Measurements from ENCODE around the gene CNR1. TPM values are rescaled to one million over a fixed set of nuclear protein-coding genes. Genes with fewer than 3 reads are reported as not detected.

Gene CNR1
- total RNA-seq, 6 experiments from 2014 or later = 0.05 to 0.14 (median 0.12) TPM; not detected in 3

- Histone ChIP-seq H3K36me3 (no peaks in the 10 kb centered on the region), H3K4me3 (no peak overlapping the region), H3K27me3 (no peaks in the 10 kb centered on the region), H3K4me1 (no peaks in the 10 kb centered on the region), H3K9me3 (no peaks in the 10 kb centered on the region), H3K27ac (no peak overlapping the region)
- ATAC-seq = no peak
- DNase-seq = no peak
- intact Hi-C loops (cut with DNase I) = no loop called here
- TF ChIP-seq CTCF (IDR thresholded peaks at IDR 0.05) (no peak), POLR2A (IDR thresholded peaks at IDR 0.05) (no peak)
- 32% methylated on average over 2 of the region's 3 CpGs for WGBS (ENCODE audit: insufficient coverage, low coverage, low lambda C conversion rate, missing lambda C conversion rate)
Measured at GRCh38 chr6:88116276-88116675, 49.9 kb downstream of the CNR1 start.

GRCh38 chr6:88115307-88115706 is 50.8 kb downstream of the CNR1 start:
- no peaks in the 10 kb centered on the region for H3K9me3 ChIP-seq
- H3K36me3 ChIP-seq = no peaks in the 10 kb centered on the region
- intact Hi-C loops (cut with DNase I) = no loop called here
- H3K27me3 ChIP-seq = no peaks in the 10 kb centered on the region
- no peak for ATAC-seq
- no peak overlapping the region for H3K4me3 ChIP-seq
- H3K4me1 ChIP-seq = no peaks in the 10 kb centered on the region
- 36% methylated on average over 2 of the region's 2 CpGs for WGBS (ENCODE audit: insufficient coverage, low coverage, low lambda C conversion rate, missing lambda C conversion rate)
- no peak overlapping the region for H3K27ac ChIP-seq
- TF ChIP-seq POLR2A (IDR thresholded peaks at IDR 0.05) = no peak
- TF ChIP-seq CTCF (IDR thresholded peaks at IDR 0.05) = no peak
- DNase-seq = no peak

GRCh38 chr6:88114838-88115237 is 51.3 kb downstream of the CNR1 start:
- H3K36me3 ChIP-seq = no peaks in the 10 kb centered on the region
- DNase-seq (no peak), ATAC-seq (no peak)
- H3K9me3 ChIP-seq = no peaks in the 10 kb centered on the region
- H3K4me1 ChIP-seq = no peaks in the 10 kb centered on the region
- WGBS (ENCODE audit: insufficient coverage, low coverage, low lambda C conversion rate, missing lambda C conversion rate) = 16% methylated on average over 2 of the region's 2 CpGs
- H3K27ac ChIP-seq = no peak overlapping the region
- intact Hi-C loops (cut with DNase I) = no loop called here
- H3K4me3 ChIP-seq = no peak overlapping the region
- H3K27me3 ChIP-seq = no peaks in the 10 kb centered on the region
- no peak for TF ChIP-seq CTCF (IDR thresholded peaks at IDR 0.05)
- no peak for TF ChIP-seq POLR2A (IDR thresholded peaks at IDR 0.05)

- Histone ChIP-seq H3K36me3 (no peaks in the 10 kb centered on the region), H3K27me3 (no peaks in the 10 kb centered on the region), H3K27ac (no peak overlapping the region), H3K9me3 (no peaks in the 10 kb centered on the region), H3K4me3 (no peak overlapping the region), H3K4me1 (no peaks in the 10 kb centered on the region)
- intact Hi-C loops (cut with DNase I) = no loop called here
- DNase-seq (no peak), ATAC-seq (no peak)
- 59% methylated on average over 5 of the region's 5 CpGs for WGBS (ENCODE audit: insufficient coverage, low coverage, low lambda C conversion rate, missing lambda C conversion rate)
- TF ChIP-seq POLR2A (IDR thresholded peaks at IDR 0.05) (no peak), CTCF (IDR thresholded peaks at IDR 0.05) (no peak)
Measured at GRCh38 chr6:88111991-88112390, 54.2 kb downstream of the CNR1 start.

- Histone ChIP-seq H3K4me3 (no peak overlapping the region), H3K27me3 (no peaks in the 10 kb centered on the region), H3K9me3 (no peaks in the 10 kb centered on the region), H3K4me1 (no peaks in the 10 kb centered on the region), H3K27ac (no peak overlapping the region), H3K36me3 (no peaks in the 10 kb centered on the region)
- DNase-seq (no peak), ATAC-seq (no peak)
- intact Hi-C loops (cut with DNase I) = no loop called here
- TF ChIP-seq CTCF (IDR thresholded peaks at IDR 0.05) (no peak), POLR2A (IDR thresholded peaks at IDR 0.05) (no peak)
Measured at GRCh38 chr6:88107241-88107640, 58.9 kb downstream of the CNR1 start.
